Measurements from ENCODE around the gene PCDH1.
"Not testable (repeated sequence)": the region's sequence is repeated elsewhere in the genome, so short reads cannot be mapped to it uniquely, and the experiment has no call there.

PCDH1 gene

GRCh38 chr5:141878186-141878710 lies at the start of gene PCDH1:
Gene PCDH1 (minus strand): TSS chr5:141878410. CDS start chr5:141878262, 148 bp downstream.
- DNase-seq (ENCODE audit: low read depth in 2 of 2): no peak

GRCh38 chr5:141926434-141926833 lies 48.2 kb upstream of the PCDH1 start:
- DNase-seq (ENCODE audit: low read depth in 2 of 2): no peak

- peak; percentile 74 to 79 for DNase-seq (ENCODE audit: low read depth in 2 of 2)
Measured at GRCh38 chr5:141923448-141924313, 45.5 kb upstream of the PCDH1 start, which contains the start of gene DELE1. Gene DELE1 (plus strand): TSS chr5:141923871. CDS start chr5:141923942, 71 bp downstream.

GRCh38 chr5:141922827-141923447 lies 44.7 kb upstream of the PCDH1 start:
- DNase-seq (ENCODE audit: low read depth in 2 of 2): not testable (repeated sequence)

GRCh38 chr5:141920771-141921170 lies 42.6 kb upstream of the PCDH1 start:
- no peak for DNase-seq (ENCODE audit: low read depth in 2 of 2)

- DNase-seq (ENCODE audit: low read depth in 2 of 2): no peak
Measured at GRCh38 chr5:141919218-141920119, 41.3 kb upstream of the PCDH1 start.

GRCh38 chr5:141917760-141918159 lies 39.5 kb upstream of the PCDH1 start:
- DNase-seq (ENCODE audit: low read depth in 2 of 2): no peak

- no peak for DNase-seq (ENCODE audit: low read depth in 2 of 2)
Measured at GRCh38 chr5:141916522-141916921, 38.3 kb upstream of the PCDH1 start.

- DNase-seq (ENCODE audit: low read depth in 2 of 2): no peak
Measured at GRCh38 chr5:141915881-141916336, 37.7 kb upstream of the PCDH1 start.

- DNase-seq (ENCODE audit: low read depth in 2 of 2): no peak
Measured at GRCh38 chr5:141914797-141915196, 36.6 kb upstream of the PCDH1 start.

GRCh38 chr5:141914199-141914743 lies 36.1 kb upstream of the PCDH1 start:
- no peak for DNase-seq (ENCODE audit: low read depth in 2 of 2)

- DNase-seq (ENCODE audit: low read depth in 2 of 2): no peak
Measured at GRCh38 chr5:141913560-141914198, 35.5 kb upstream of the PCDH1 start.

- DNase-seq (ENCODE audit: low read depth in 2 of 2): no peak
Measured at GRCh38 chr5:141910271-141910673, 32.1 kb upstream of the PCDH1 start.

- DNase-seq (ENCODE audit: low read depth in 2 of 2): no peak
Measured at GRCh38 chr5:141909212-141909611, 31.0 kb upstream of the PCDH1 start.

- DNase-seq (ENCODE audit: low read depth in 2 of 2): no peak
Measured at GRCh38 chr5:141908796-141909195, 30.6 kb upstream of the PCDH1 start.

- no peak for DNase-seq (ENCODE audit: low read depth in 2 of 2)
Measured at GRCh38 chr5:141906972-141907371, 28.8 kb upstream of the PCDH1 start.

GRCh38 chr5:141906517-141906916 lies 28.3 kb upstream of the PCDH1 start:
- no peak for DNase-seq (ENCODE audit: low read depth in 2 of 2)

- no peak for DNase-seq (ENCODE audit: low read depth in 2 of 2)
Measured at GRCh38 chr5:141904551-141904950, 26.3 kb upstream of the PCDH1 start.

- DNase-seq (ENCODE audit: low read depth in 2 of 2): no peak
Measured at GRCh38 chr5:141903261-141903660, 25.1 kb upstream of the PCDH1 start.

- no peak for DNase-seq (ENCODE audit: low read depth in 2 of 2)
Measured at GRCh38 chr5:141902015-141902814, 24.0 kb upstream of the PCDH1 start.
